Stimulated activated naive CD8-positive, alpha-beta T cell treated with anti-CD3 and anti-CD28 coated beads, Interleukin-15, Interleukin-2, amounts not matched to agents 100 U/mL and 50 U/mL, for 24 hours (primary cell): Measurements from ENCODE around the gene PPP4R2.
"Not testable (repeated sequence)": the region's sequence is repeated elsewhere in the genome, so short reads cannot be mapped to it uniquely, and the experiment has no call there.

Source experiments
- ATAC-seq: fragments of 150-1000 bp; cut with Tn5 transposase; one replicate; pipeline ENCODE4 v1.10.0; 2021
- DNase-seq: peaks from one replicate; pipeline ENCODE4 v3.0.0; 2021

The PPP4R2 gene

DNA sequence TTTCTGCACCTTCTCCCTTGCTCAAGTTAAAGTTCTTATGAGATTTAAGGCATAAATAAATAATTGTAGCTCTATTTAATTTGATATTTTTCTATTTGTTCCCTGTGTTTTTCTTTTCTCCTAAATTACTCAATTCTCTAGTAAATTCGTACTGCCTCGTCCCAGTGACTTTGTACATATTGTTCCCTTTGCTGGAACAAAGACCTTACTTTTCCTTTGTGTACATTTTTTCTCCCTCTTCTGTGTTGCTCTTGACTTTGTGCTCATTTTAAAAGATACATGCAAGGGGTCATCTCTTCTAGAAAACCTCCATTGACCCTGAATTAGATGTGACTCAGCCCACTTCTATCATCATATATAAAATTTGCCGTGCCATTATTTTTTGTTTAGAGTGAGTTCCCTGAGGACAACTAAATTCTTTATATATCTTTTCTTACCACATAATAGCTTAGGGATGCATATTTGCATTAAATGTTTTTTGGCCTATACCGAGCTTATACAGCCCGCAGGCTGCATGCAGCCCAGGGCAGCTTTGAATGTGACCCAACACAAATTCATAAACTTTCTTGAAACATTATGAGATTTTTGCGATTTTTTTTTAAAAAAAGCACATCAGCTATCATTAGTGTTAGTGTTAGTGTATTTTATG is 29.6 kb downstream of the PPP4R2 start:
- DNase-seq (no peak), ATAC-seq (no peak)

- DNase-seq, result no peak
- no peak for ATAC-seq
Measured at GRCh38 chr3:73026760-73027113, 30.1 kb downstream of the PPP4R2 start.

- DNase-seq (no peak), ATAC-seq (peak; percentile 1)
Measured at GRCh38 chr3:73028803-73029202, 32.2 kb downstream of the PPP4R2 start.

GRCh38 chr3:73029321-73029796 is 32.7 kb downstream of the PPP4R2 start:
- DNase-seq, result no peak
- ATAC-seq, result peak; percentile 90

DNA sequence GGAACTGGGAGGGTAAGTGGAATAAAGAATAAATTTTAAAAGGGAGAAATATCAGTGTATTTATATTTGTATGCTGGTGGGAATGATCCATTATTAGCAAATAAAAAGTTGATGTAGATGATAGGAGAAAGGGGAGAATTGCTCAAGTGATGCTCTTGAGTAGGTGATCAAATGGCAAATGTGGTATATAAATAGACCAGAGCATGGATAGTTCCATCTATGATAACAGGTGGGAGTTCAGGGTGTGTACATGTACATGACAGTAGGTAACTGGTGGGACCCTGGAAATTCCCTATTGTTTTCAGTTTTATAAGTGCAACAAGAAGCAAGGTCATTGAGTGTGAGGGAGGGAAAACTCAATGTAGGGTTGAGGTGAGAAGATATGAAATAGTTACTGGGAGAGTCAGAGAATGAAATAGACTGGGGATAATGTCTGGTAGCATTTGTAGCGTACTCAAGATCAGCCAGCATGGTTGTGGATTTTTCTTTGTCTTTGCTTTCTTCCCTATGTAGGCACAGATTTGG is 33.5 kb downstream of the PPP4R2 start:
- DNase-seq (no peak), ATAC-seq (peak; percentile 47)

DNA sequence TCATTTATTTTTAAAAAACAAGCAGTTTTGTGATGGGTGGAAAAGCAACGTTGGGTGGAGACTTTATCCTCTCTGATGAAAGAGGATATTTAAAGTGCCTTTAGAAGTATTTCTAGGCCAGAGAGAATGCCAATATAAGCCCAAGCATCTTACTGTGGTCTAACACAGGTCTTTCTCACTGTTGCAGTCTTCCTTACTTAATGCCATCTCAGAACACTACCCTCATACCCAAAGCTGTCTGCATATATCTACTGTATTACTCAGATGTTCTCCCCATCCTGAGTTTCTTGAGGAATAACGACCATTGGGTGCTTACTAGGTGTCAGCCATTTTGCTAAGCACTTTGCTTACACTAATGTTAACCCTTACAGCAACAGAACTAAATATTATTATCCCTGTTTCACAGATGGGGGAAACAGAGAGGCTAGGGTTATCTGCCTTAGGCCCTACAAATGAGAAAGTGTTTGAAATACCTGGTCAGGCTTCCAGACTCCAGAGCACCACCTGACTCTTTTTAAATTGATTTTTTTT is 35.0 kb downstream of the PPP4R2 start:
- ATAC-seq (no peak), DNase-seq (no peak)

GRCh38 chr3:73036694-73037591 is 40.3 kb downstream of the PPP4R2 start:
- peak; percentile 45 for ATAC-seq
- no peak for DNase-seq

- DNase-seq (no peak), ATAC-seq (no peak)
Measured at GRCh38 chr3:73041537-73041936, 44.9 kb downstream of the PPP4R2 start.

- DNase-seq (no peak), ATAC-seq (no peak)
Measured at GRCh38 chr3:73043414-73043813, 46.8 kb downstream of the PPP4R2 start.

DNA sequence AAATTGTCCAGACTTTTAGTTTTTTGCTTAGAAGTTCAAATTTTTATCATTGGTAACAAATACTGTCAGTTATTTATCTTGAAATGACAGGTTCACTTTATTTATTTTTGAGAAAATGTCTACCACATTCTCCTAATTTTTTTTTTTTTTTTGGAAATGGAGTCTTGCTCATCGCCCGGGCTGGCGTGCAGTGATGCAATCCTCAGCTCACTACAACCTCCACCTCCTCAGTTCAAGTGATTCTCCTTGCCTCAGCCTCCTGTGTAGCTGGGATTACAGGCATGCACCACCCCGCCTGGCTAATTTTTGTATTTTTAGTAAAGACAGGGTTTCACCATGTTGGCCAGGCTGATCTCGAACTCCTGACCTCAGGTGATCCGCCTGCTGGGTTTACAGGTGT is 48.8 kb downstream of the PPP4R2 start:
- ATAC-seq (no peak), DNase-seq (no peak)

DNA sequence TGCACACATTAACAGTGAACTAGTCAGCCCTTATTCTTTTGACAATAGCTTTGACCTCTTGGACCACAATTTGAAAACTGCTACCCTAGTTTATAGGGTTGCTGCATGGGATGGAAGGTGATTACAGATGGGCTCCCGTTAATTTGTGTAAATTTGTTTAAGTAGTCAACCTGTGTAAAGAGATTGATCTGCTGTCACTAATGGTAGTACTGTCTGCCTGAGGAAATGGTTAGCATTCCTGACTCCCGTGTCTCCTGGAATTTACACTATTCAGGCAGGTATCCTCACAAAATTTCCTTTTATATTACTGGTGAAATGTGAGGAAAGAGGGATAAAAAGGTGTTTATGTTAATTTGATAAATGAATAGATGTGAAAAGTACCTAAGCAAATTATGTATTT is 49.6 kb downstream of the PPP4R2 start:
- DNase-seq (no peak), ATAC-seq (no peak)

GRCh38 chr3:73049319-73049718 is 52.7 kb downstream of the PPP4R2 start:
- DNase-seq (no peak), ATAC-seq (no peak)

DNA sequence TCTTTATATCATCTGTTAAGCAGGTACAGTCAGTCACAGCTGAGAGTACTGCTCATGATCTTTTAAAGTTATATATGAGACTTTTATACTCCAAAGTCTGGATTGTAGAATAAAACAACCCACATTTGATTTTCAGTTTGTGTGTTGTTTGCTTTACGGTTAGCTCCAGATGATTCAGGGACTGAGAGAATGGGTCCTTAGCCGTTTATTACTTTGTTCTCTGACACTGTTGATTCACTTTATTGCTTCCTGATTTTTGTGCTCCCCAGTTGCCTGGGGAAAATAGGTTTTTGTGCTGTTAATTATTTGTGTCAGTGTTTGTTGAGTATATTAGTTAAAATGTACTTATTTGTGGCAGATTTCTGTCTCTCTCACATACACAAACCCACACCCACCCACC is 56.2 kb downstream of the PPP4R2 start:
- ATAC-seq (no peak), DNase-seq (no peak)

DNA sequence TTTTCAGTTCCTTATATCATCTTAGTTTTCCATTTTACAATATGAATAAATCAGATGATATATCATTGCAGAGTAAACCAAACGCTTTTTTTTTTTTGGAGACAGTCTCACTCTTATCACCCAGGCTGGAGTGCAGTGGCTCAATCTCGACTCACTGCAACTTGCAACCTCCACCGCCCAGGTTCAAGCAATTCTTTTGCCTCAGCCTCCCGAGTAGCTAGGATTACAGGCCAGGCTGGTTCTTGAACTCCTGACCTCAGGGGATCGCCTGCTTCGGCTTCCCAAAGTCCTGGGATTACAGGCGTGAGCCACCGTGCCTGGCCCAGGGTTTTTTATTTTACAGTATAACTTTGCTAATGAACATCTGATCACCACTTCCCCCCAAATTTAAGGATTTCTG is 59.0 kb downstream of the PPP4R2 start:
- no peak for DNase-seq
- ATAC-seq, result no peak

DNA sequence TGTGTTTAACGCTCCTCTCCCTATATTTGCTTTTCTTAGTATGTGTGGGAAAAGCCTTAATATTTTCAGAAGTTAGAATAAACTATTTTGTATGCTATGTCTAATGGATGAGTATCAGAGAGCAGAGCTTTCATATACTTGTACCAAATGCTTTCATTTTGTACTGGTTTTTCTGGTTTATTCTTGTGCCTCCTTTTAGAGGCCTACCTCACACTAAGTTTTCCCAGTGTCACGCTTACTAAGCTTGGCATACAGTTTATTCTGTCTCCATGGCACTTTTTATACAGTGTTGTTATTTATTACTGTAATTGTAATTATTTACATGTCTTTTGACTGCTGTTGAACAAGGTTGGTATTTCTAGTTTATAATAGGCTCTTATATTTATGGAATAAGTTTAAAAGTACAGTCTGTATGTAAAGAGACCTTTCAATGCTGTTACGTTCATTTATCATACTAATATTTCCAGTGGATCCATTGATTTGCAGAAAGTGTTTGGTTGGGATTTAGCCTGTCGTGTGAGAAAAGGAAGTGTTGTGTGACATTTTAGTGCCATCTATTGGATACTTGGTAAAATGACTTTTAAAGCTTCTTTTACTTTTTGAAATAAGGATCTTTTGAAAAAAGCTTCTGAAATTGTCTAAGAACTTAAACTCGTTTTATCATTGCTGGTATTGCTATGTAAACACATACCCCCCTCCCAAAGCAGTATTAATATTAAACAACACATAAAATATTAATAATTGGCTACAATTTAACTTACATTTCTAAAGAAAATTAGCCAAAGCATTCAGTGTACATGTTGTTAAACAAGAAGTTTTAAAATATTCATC is 59.6 kb downstream of the PPP4R2 start:
- ATAC-seq (no peak), DNase-seq (no peak)

GRCh38 chr3:73056845-73057150 is 60.2 kb downstream of the PPP4R2 start:
- ATAC-seq (no peak), DNase-seq (no peak)

DNA sequence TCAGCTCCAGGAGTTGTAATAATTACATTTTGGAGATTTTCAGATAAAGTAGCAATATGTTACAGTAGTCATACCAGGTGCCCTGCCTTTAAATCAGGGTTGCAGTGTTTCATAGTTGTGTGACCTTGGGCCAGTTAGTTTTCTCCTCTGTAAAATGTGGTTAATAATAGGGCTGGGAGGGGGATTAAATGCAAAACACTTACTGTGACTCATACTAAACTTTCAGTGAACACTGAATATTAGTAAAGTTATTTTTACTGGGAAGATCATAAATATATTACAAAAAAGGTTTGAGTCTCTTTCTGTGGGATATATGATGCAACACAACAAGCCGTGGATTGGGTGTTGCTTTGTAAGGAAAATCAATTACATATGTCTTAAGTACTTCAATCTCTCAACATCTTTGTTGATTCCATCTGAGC is 63.7 kb downstream of the PPP4R2 start:
- ATAC-seq (no peak), DNase-seq (no peak)

DNA sequence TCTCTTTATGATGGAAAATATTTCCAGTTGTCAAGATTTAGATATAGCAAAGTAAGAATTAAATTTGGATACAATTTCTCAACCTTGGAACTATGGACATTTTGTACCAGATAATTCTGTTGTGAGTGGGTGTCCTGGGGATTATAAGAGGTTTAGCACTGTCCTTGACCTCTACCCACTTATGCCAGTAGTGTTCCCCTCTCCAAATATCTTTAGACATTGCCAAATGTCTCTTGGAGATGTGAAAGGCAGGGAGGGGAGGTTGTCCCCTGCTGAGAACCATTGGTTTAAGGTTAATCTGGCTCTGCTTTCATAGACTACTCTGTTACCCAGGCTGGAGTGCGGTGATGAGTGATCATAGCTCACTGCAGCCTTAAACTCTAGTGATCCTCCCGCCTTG is 64.8 kb downstream of the PPP4R2 start, which contains the start of gene EBLN2:
TSS of gene EBLN2 (plus strand) at position 244 of the 400 bp plus-strand sequence. CDS start 423 bp downstream, outside the sequence.
- no peak for DNase-seq
- no peak for ATAC-seq

- not testable (repeated sequence) for ATAC-seq, DNase-seq
Measured at GRCh38 chr3:73066243-73066642, 69.6 kb downstream of the PPP4R2 start.

DNA sequence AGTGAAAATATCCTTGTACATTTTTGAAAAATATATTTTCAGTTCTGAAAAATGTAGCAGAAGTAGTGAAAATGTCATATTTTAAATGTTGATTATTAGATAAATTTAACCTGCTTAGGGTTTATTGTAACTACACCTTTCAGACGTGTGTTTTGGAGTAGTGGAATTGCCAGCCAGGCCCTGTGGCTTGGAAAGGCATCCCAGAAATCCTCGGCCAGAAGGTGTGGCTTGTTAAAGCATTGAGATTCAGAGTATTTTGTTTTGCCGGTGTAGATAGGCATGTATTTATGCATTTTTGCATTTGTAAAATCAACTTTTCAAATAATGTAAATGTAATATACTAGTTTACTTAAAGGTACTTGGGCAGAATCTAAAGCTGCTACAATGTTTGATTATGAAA is 71.8 kb downstream of the PPP4R2 start:
- DNase-seq (no peak), ATAC-seq (no peak)

DNA sequence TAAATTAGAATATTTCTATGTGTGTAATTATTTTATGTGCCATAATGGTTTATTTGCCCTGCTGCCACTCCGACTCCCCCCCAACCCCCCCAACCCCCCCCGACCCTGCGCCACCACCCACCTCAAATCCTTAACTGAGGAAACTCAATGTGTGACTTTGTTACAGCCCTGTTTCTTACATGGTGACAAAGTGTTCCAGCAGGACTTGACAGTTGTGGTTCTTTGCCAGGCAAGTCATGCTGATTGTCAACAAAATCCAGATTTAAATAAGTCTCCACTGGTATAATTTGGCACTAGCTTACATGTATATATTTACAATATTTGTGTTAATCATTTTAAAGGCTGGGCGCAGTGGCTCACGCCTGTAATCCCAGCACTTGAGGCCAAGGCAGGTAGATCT is 72.6 kb downstream of the PPP4R2 start:
- DNase-seq, result no peak
- no peak for ATAC-seq

- DNase-seq (no peak), ATAC-seq (no peak)
Measured at GRCh38 chr3:73069775-73070444, 73.3 kb downstream of the PPP4R2 start.
